Measurements from ENCODE around the gene TM7SF2.
"Not testable (repeated sequence)": the region's sequence is repeated elsewhere in the genome, so short reads cannot be mapped to it uniquely, and the experiment has no call there.

The TM7SF2 gene

GRCh38 chr11:65115361-65116082, 3.9 kb downstream of the TM7SF2 start:
- TF ChIP-seq, protein P1, sequence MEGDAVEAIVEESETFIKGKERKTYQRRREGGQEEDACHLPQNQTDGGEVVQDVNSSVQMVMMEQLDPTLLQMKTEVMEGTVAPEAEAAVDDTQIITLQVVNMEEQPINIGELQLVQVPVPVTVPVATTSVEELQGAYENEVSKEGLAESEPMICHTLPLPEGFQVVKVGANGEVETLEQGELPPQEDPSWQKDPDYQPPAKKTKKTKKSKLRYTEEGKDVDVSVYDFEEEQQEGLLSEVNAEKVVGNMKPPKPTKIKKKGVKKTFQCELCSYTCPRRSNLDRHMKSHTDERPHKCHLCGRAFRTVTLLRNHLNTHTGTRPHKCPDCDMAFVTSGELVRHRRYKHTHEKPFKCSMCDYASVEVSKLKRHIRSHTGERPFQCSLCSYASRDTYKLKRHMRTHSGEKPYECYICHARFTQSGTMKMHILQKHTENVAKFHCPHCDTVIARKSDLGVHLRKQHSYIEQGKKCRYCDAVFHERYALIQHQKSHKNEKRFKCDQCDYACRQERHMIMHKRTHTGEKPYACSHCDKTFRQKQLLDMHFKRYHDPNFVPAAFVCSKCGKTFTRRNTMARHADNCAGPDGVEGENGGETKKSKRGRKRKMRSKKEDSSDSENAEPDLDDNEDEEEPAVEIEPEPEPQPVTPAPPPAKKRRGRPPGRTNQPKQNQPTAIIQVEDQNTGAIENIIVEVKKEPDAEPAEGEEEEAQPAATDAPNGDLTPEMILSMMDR (IDR thresholded peaks at IDR 0.05; ENCODE audit: low read depth, low read length): no peak
- DNase-seq (ENCODE audit: extremely low read depth, low read depth): no peak

- DNase-seq (ENCODE audit: extremely low read depth, low read depth): no peak
- TF ChIP-seq, protein P1 (IDR thresholded peaks at IDR 0.05; ENCODE audit: low read depth, low read length): no peak
These were observed 4.9 kb downstream of the TM7SF2 start for GRCh38 chr11:65116370-65117205.

DNA sequence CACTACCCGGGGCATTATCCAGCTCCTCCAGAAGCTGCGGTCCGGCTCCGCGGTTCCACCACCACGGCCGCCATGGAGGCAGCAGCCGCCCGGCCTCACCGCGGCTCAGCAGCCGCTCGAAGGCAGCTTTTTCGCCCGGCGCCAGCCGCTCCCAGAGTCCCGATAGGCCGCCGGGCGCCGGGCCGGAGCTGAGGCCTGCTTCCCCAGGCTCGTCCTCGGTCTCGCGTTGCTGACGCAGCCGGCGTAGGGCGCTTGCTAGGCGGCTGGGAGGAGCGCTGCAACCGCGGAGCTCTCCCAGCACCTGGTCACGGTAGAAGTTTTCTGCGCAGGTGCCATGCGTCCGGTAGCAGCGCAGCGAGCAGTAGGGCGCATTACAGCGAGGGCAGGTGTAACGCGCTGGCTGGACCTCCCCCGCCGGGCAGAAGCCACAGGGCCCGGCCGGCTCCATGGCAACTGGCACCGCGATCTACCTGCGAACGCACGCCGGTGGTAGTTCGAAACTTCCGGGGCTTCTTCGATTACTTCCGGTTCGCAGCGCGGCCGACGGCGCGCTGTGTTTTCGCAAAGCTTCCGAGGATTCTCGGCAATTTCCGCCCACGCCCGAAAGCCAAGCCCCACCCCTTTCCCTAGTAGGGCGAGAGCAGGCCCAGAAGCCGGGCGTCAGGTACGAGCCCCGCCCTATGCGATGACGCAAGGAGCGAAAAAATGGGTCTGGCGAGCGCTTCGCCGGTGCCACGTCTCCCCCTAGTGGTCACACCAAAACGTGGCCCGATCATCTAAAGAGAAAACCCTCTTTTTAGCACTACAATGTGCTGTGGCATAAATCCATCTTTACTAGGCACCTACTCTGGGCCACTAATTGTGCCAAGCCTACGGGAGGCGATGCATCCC, 5.8 kb downstream of the TM7SF2 start, which contains the start of gene ZNHIT2:
ZNHIT2 (minus strand) TSS at position 496 of the 891 bp plus-strand sequence; CDS start at position 448, 48 bp downstream.
- peak; percentile 96 for DNase-seq (ENCODE audit: extremely low read depth, low read depth)
- TF ChIP-seq, protein P1 (IDR thresholded peaks at IDR 0.05; ENCODE audit: low read depth, low read length): peak; percentile 93

DNA sequence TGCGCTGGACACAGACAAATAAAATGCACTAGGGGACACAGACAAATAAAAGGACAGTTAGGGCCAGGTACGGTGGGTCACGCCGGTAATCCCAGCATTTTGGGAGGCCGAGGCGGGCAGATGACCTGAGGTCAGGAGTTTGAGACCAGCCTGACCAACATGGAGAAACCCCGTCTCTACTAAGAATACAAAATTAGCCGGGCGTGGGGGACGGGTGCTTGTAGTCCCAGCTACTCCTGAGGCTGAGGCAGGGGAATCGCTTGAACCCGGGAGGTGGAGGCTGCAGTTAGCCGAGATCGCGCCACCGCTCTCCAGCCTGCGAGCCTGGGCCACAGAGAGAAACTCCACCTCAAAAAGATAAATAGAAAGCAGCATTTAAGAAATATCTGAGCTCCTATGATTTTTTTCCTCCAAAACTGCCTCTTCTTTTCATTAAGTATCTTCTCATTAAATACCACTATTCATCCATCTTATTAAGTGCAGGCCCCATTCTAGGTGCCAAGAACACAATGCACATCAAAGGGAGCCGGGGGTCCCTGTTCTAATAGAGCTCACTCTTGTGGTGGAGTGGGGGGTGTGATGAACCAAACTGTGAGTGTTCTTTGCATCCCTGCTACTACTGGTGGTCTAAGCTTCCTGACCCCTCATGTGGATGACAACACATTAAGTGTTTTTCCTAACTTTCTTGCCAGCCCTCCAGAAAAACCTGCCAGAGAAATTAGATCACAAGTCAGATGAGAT, 6.6 kb downstream of the TM7SF2 start:
- TF ChIP-seq, protein P1 (IDR thresholded peaks at IDR 0.05; ENCODE audit: low read depth, low read length): no peak

DNA sequence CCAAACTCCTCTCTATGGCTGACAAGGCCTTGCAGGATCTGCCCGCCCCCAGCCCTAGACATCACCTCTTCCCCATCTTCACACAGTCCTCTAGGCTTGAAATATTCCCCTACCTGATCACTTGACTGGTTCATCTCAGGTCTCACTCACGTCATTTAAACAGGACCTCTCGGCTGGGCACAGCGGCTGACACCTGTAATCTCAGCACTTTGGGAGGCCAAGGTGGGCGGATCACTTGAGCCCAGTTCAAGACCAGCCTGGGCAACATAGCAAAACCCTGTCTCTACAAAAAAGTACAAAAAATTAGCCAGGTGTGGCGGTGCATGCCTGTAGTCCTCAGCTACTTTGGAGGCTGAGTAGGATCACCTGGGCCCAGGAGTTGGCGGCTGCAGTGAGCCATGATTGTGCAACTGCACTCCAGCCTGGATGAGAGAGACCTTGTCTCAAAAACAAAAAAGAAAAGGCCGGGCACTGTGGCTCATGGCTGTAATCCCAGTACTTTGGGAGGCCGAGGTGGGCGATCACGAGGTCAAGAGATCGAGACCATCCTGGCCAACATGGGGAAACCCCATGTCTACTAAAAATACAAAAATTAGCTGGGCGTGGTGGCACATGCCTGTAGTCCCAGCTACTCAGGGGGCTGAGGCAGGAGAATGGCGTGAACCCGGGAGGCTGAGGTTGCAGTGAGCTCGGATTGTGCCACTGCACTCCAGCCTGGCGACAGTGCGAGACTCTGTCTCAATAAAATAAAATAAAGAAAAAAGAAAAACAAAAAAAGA, 7.4 kb downstream of the TM7SF2 start:
- not testable (repeated sequence) for DNase-seq (ENCODE audit: extremely low read depth, low read depth)

More for the DNA sequence above, 6.6 kb downstream of the TM7SF2 start:
- no peak for DNase-seq (ENCODE audit: extremely low read depth, low read depth)

DNA sequence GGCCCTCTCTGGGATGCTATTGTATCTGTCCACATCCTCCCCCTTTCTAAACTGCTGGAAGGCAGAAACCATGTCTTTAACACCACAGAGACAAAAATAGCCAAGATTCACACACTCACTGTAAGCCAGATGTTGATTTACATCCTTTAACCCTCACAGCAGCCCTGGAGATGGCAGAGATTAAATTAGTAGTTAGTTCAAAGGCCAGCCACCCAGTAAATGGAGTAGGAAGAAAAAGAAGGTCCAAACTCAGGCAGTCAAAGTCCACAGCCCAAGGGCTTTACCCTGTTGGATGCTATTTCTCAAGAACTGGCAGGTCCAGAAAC, 8.0 kb downstream of the TM7SF2 start:
- DNase-seq (ENCODE audit: extremely low read depth, low read depth): no peak
- TF ChIP-seq, protein P1 (IDR thresholded peaks at IDR 0.05; ENCODE audit: low read depth, low read length): no peak

Measured in AG09319 (cell line).